DOHH2 (cell line): ENCODE results near the gene ZNF280D.

Source experiments
- H3F3A ChIP-seq: fragments of 200-600 bp; sonication (generic), shearing (Covaris generic); 2 replicates; pipeline ENCODE4 v1.6.0; 2016; ENCODE audit warnings: antibody characterized with exemption, mild to moderate bottlenecking; ENCODE audit not compliant: control insufficient read depth, insufficient read depth
- H3K27ac ChIP-seq: fragments of 200-600 bp; sonication (generic); 2 replicates; pipeline ENCODE4 v1.5.1; 2014; ENCODE audit warnings: low read depth, mild to moderate bottlenecking, low read length, moderate library complexity
- H3K27me3 ChIP-seq: fragments of 200-600 bp; sonication (generic); 2 replicates; pipeline ENCODE4 v1.6.1; 2014; ENCODE audit warnings: mild to moderate bottlenecking, low read length, mixed read lengths; ENCODE audit not compliant: control insufficient read depth
- H3K36me3 ChIP-seq: fragments of 200-600 bp; sonication (generic); 2 replicates; pipeline ENCODE4 v1.6.1; 2014; ENCODE audit warnings: mild to moderate bottlenecking, low read length, moderate library complexity, mixed read lengths; ENCODE audit not compliant: control insufficient read depth
- H3K4me1 ChIP-seq: fragments of 200-600 bp; sonication (generic); 2 replicates; pipeline ENCODE4 v1.6.1; 2014; ENCODE audit warnings: mild to moderate bottlenecking, low read length, mixed read lengths; ENCODE audit not compliant: control insufficient read depth
- H3K4me2 ChIP-seq: fragments of 200-600 bp; sonication (generic); 2 replicates; pipeline ENCODE4 v1.6.0; 2014; ENCODE audit warnings: mild to moderate bottlenecking, low read length, moderate library complexity
- H3K4me3 ChIP-seq: fragments of 200-600 bp; sonication (generic); 2 replicates; pipeline ENCODE4 v1.5.1; 2014; ENCODE audit warnings: mild to moderate bottlenecking, low read length, mixed read lengths
- H3K79me2 ChIP-seq: fragments of 200-600 bp; sonication (generic); 2 replicates; pipeline ENCODE4 v1.6.1; 2014; ENCODE audit warnings: mild to moderate bottlenecking, low read length, mixed read lengths; ENCODE audit not compliant: control insufficient read depth
- H3K9me2 ChIP-seq: fragments of 200-600 bp; sonication (generic); replicated peaks from 2 replicates; pipeline ENCODE4 v1.6.1; 2014; ENCODE audit warnings: mild to moderate bottlenecking, low read length, mixed read lengths; ENCODE audit not compliant: control insufficient read depth
- H3K9me3 ChIP-seq: fragments of 200-600 bp; sonication (generic); 2 replicates; pipeline ENCODE4 v1.6.1; 2014; ENCODE audit warnings: antibody characterized with exemption, low read length, mixed read lengths; ENCODE audit not compliant: control insufficient read depth, insufficient read depth
- H4K20me1 ChIP-seq: fragments of 200-600 bp; sonication (generic); 2 replicates; pipeline ENCODE4 v1.6.0; 2014; ENCODE audit warnings: low read depth, mild to moderate bottlenecking, antibody characterized with exemption, low read length, moderate library complexity; ENCODE audit not compliant: control insufficient read depth, insufficient read depth
- CTCF ChIP-seq: fragments of 200-600 bp; sonication (generic); IDR thresholded peaks from one replicate; pipeline ENCODE4 v1.5.1; 2014; ENCODE audit warnings: antibody characterized with exemption, mild to moderate bottlenecking, low read depth, low read length; ENCODE audit not compliant: poor library complexity, severe bottlenecking
- EZH2phosphoT487 ChIP-seq: fragments of 200-600 bp; sonication (generic); IDR thresholded peaks from 2 replicates; pipeline ENCODE4 v1.6.1; 2017; ENCODE audit warnings: borderline replicate concordance, mild to moderate bottlenecking, antibody characterized with exemption, low read length, moderate library complexity, mixed read lengths

Gene ZNF280D

DNA sequence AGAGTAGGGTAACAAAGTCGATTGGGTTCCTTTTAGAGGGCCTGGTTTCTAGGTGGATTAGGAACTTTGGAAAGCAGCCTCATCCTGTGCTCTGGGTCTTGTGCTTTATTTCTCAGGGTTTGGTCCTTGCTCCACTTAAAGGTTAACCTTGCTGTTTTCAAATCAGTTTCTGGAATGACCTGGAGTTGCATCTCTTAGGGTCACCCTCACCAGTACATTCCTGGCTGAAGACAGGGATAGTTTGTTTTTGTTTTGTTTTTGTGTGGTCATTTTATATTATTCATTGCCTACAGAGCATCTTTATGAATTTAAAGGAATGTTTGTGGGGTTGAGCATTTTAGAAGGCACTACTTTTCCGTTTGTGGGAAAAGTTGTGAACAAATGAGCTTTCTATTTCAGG is 45.5 kb upstream of the ZNF280D start:
- TF ChIP-seq EZH2phosphoT487 = no peak
- no peak for TF ChIP-seq CTCF
- no peaks in the 10 kb centered on the region for H3K36me3 ChIP-seq
- H4K20me1 ChIP-seq = no peaks in the 10 kb centered on the region

GRCh38 chr15:56776839-56777238 is 43.5 kb upstream of the ZNF280D start:
- Histone ChIP-seq H3K36me3 (no peaks in the 10 kb centered on the region), H4K20me1 (no peaks in the 10 kb centered on the region), H3K4me1 (peaks cover 6% of the 10 kb centered on the region), H3K9me3 (no peaks in the 10 kb centered on the region), H3K79me2 (no peaks in the 10 kb centered on the region), H3K27me3 (no peaks in the 10 kb centered on the region), H3F3A (no peaks in the 10 kb centered on the region), H3K4me3 (no peak overlapping the region), H3K4me2 (no peak overlapping the region), H3K27ac (no peak overlapping the region), H3K9me2 (no peaks in the 10 kb centered on the region)
- TF ChIP-seq EZH2phosphoT487 (no peak), CTCF (no peak)

More for the DNA sequence above, 45.5 kb upstream of the ZNF280D start:
- peaks cover 6% of the 10 kb centered on the region for H3K4me1 ChIP-seq
- no peaks in the 10 kb centered on the region for H3F3A ChIP-seq
- H3K4me2 ChIP-seq = no peak overlapping the region
- H3K79me2 ChIP-seq = no peaks in the 10 kb centered on the region
- no peak overlapping the region for H3K27ac ChIP-seq
- no peaks in the 10 kb centered on the region for H3K27me3 ChIP-seq
- H3K9me3 ChIP-seq = no peaks in the 10 kb centered on the region
- no peak overlapping the region for H3K4me3 ChIP-seq
- H3K9me2 ChIP-seq = no peaks in the 10 kb centered on the region

- Histone ChIP-seq H3F3A (no peaks in the 10 kb centered on the region), H3K9me2 (no peaks in the 10 kb centered on the region), H3K36me3 (no peaks in the 10 kb centered on the region), H3K4me3 (no peak overlapping the region), H3K79me2 (no peaks in the 10 kb centered on the region), H4K20me1 (no peaks in the 10 kb centered on the region), H3K4me2 (no peak overlapping the region), H3K4me1 (peaks cover 6% of the 10 kb centered on the region), H3K27me3 (no peaks in the 10 kb centered on the region), H3K9me3 (no peaks in the 10 kb centered on the region), H3K27ac (no peak overlapping the region)
- TF ChIP-seq CTCF = no peak
- no peak for TF ChIP-seq EZH2phosphoT487
These were observed 42.3 kb upstream of the ZNF280D start for GRCh38 chr15:56775641-56776040.

DNA sequence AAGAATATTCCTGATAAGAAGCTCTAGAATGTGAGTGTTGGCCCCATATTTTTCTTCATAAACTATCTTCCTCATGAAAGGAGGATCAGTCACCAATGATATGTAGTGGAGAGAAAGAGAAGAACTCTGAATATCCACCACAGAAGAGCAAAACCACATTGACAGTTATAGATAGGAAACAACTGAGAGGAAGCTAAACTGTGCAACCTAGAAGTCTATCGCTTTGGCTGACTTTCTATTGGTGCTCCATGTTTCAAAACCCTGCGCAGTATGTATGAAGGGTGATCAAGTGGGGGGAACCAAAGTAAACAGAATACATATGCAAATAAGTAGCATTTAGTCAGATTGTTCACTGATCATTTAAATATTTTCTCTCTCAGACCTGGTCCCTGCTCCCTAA is 41.0 kb upstream of the ZNF280D start:
- H3K9me3 ChIP-seq = no peaks in the 10 kb centered on the region
- H3K27me3 ChIP-seq = no peaks in the 10 kb centered on the region
- no peak overlapping the region for H3K4me3 ChIP-seq
- no peaks in the 10 kb centered on the region for H3F3A ChIP-seq
- TF ChIP-seq EZH2phosphoT487 (no peak), CTCF (no peak)
- H4K20me1 ChIP-seq = no peaks in the 10 kb centered on the region
- no peaks in the 10 kb centered on the region for H3K36me3 ChIP-seq
- H3K9me2 ChIP-seq = no peaks in the 10 kb centered on the region
- no peaks in the 10 kb centered on the region for H3K79me2 ChIP-seq
- H3K27ac ChIP-seq = no peak overlapping the region
- H3K4me2 ChIP-seq = no peak overlapping the region
- H3K4me1 ChIP-seq = peaks cover 6% of the 10 kb centered on the region
